GM19023 (cell line): ENCODE measurements around the gene SCAF11.

Source experiments
- ATAC-seq: cut with Tn5 transposase; IDR thresholded peaks from one replicate; pipeline ENCODE4 v1.9.1; 2021; ENCODE audit warnings: mild to moderate bottlenecking, moderate library complexity; ENCODE audit not compliant: unreplicated experiment

The SCAF11 gene

GRCh38 chr12:45933504-45933903 lies 56.9 kb downstream of the SCAF11 start:
- no peak for ATAC-seq

GRCh38 chr12:45930369-45930768 lies 60.0 kb downstream of the SCAF11 start:
- ATAC-seq = no peak

- no peak for ATAC-seq
Measured at GRCh38 chr12:45928309-45928708, 62.1 kb downstream of the SCAF11 start.

GRCh38 chr12:45918818-45919217 lies 71.6 kb downstream of the SCAF11 start:
- ATAC-seq = no peak

- no peak for ATAC-seq
Measured at GRCh38 chr12:45915405-45915804, 75.0 kb downstream of the SCAF11 start.

GRCh38 chr12:45914090-45914489 lies 76.3 kb downstream of the SCAF11 start:
- no peak for ATAC-seq

GRCh38 chr12:45913631-45914030 lies 76.7 kb downstream of the SCAF11 start:
- ATAC-seq = no peak

- no peak for ATAC-seq
Measured at GRCh38 chr12:45912774-45913173, 77.6 kb downstream of the SCAF11 start.

GRCh38 chr12:45909041-45909713 lies 81.2 kb downstream of the SCAF11 start:
- ATAC-seq = no peak

- ATAC-seq = peak; percentile 83
Measured at GRCh38 chr12:45907955-45908354, 82.4 kb downstream of the SCAF11 start.

- no peak for ATAC-seq
Measured at GRCh38 chr12:45898094-45898493, 92.3 kb downstream of the SCAF11 start.

GRCh38 chr12:45895961-45896360 lies 94.4 kb downstream of the SCAF11 start:
- ATAC-seq = no peak

- ATAC-seq = no peak
Measured at GRCh38 chr12:45893240-45893639, 97.1 kb downstream of the SCAF11 start.

GRCh38 chr12:45890276-45890675 lies 100.1 kb downstream of the SCAF11 start:
- ATAC-seq = no peak

- no peak for ATAC-seq
Measured at GRCh38 chr12:45887544-45887943, 102.8 kb downstream of the SCAF11 start.

GRCh38 chr12:45886685-45887084 lies 103.7 kb downstream of the SCAF11 start:
- no peak for ATAC-seq

GRCh38 chr12:45883187-45883586 lies 107.2 kb downstream of the SCAF11 start:
- ATAC-seq = no peak

- no peak for ATAC-seq
Measured at GRCh38 chr12:45880533-45880932, 109.8 kb downstream of the SCAF11 start.

GRCh38 chr12:45879363-45879895 lies 110.9 kb downstream of the SCAF11 start:
- ATAC-seq = no peak

GRCh38 chr12:45878630-45879255 lies 111.6 kb downstream of the SCAF11 start:
- no peak for ATAC-seq

- ATAC-seq = no peak
Measured at GRCh38 chr12:45877069-45877468, 113.3 kb downstream of the SCAF11 start.

- ATAC-seq = no peak
Measured at GRCh38 chr12:45872446-45872845, 117.9 kb downstream of the SCAF11 start.
